Measurements from ENCODE around the gene IPPK.

DNA sequence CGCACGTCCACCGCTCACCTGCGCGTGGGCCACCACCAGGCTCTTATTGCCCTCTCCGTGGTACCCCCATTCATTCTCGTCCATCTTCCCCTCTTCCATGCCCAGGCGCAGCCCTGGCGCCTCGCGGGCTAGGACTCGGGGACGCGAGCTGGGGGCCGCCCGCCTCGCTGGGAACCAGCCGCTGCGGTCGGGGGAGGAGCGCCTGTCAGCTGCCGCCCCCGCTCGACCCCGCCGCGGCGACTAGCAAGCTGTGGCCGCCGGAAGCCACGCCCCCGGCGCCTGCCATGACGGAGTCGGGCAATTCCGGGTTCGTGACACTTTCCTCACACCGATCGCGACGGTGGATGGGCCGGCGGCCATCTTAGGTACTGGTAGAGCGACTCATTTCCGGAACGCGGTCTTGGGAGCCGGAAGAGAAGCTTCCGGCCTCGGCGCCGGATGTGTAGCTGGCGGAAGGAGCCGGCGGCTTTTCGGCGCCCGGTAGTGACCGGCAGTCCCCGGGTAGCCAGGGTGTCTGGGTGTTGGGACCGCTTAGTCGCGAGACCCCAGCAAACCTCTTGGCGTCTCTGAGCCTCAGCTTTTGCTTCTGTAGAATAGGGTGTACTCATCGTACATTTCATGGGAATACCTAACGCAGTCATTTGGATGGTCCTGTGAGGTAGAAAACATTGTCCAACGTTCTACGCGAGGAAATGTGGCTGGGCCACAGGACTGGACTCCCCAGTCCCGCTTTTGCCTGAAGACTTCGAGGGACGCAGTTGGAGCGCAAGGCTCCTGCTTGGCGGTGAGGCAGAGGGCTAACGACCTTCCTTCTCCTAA, at the start of gene IPPK:
- TF ChIP-seq EP300 (IDR thresholded peaks at IDR 0.05), result peak; percentile 94
- TF ChIP-seq POLR2A (IDR thresholded peaks at IDR 0.05), result peak; percentile 27 to 58
- TF ChIP-seq, protein P1, sequence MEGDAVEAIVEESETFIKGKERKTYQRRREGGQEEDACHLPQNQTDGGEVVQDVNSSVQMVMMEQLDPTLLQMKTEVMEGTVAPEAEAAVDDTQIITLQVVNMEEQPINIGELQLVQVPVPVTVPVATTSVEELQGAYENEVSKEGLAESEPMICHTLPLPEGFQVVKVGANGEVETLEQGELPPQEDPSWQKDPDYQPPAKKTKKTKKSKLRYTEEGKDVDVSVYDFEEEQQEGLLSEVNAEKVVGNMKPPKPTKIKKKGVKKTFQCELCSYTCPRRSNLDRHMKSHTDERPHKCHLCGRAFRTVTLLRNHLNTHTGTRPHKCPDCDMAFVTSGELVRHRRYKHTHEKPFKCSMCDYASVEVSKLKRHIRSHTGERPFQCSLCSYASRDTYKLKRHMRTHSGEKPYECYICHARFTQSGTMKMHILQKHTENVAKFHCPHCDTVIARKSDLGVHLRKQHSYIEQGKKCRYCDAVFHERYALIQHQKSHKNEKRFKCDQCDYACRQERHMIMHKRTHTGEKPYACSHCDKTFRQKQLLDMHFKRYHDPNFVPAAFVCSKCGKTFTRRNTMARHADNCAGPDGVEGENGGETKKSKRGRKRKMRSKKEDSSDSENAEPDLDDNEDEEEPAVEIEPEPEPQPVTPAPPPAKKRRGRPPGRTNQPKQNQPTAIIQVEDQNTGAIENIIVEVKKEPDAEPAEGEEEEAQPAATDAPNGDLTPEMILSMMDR (IDR thresholded peaks at IDR 0.05), result peak in 2 of 5 experiments; percentile 37 to 66

Measured in tibial nerve (tissue), 4 donors.